ENCODE results near the gene DEFB123. TPM values are rescaled to one million over a fixed set of nuclear protein-coding genes. Genes with fewer than 3 reads are reported as not detected.

Gene DEFB123
- total RNA-seq, result not detected in 2 replicates

GRCh38 chr20:31440012-31440659, at the start of gene DEFB123:
Gene DEFB123 (plus strand): TSS chr20:31440632. CDS start chr20:31440699, 67 bp downstream.

GRCh38 chr20:31406115-31406514, 34.3 kb upstream of the DEFB123 start, which contains the start of gene DEFB121:
Gene DEFB121 (minus strand): TSS chr20:31406215. CDS start chr20:31406152, 63 bp downstream.

GRCh38 chr20:31474758-31475427, 34.5 kb downstream of the DEFB123 start, which contains the start of the genes DEFB124 and REM1:
Gene DEFB124 (minus strand): TSS chr20:31475127. CDS start chr20:31473013, 2,114 bp downstream.
Gene REM1 (plus strand): TSS chr20:31475288. CDS start chr20:31476446, 1,158 bp downstream.

Other genes with a start within 250 kb of the DEFB123 start
- gene DEFB115, start 183.0 kb upstream of the DEFB123 start, total RNA-seq, result not detected in 2 replicates
- not detected in 2 replicates for gene DEFB116, start 132.0 kb upstream of the DEFB123 start, total RNA-seq
- not detected in 2 replicates for gene DEFB118, start 72.0 kb upstream of the DEFB123 start, total RNA-seq
- gene DEFB119, start 50.0 kb upstream of the DEFB123 start, total RNA-seq, result not detected in 2 replicates
- not detected in 2 replicates for gene DEFB121, start 34.4 kb upstream of the DEFB123 start, total RNA-seq
- not detected in 2 replicates for gene DEFB124, start 34.5 kb downstream of the DEFB123 start, total RNA-seq
- gene REM1, start 34.7 kb downstream of the DEFB123 start, total RNA-seq, result not detected in 2 replicates
- gene HM13, start 73.8 kb downstream of the DEFB123 start, total RNA-seq, result 112 and 125 TPM in 2 replicates
- 54.2 and 75.0 TPM in 2 replicates for gene ID1, start 164.7 kb downstream of the DEFB123 start, total RNA-seq
- gene COX4I2, start 197.3 kb downstream of the DEFB123 start, total RNA-seq, result not detected in 2 replicates